Gastrocnemius medialis (tissue), 4 donors: ENCODE measurements around the gene ZCCHC14. TPM values are rescaled to one million over a fixed set of nuclear protein-coding genes. Genes with fewer than 3 reads are reported as not detected.
"Not testable (repeated sequence)": the region's sequence is repeated elsewhere in the genome, so short reads cannot be mapped to it uniquely, and the experiment has no call there.

Experiments
- ATAC-seq, 2 donors: fragments of 150-250 bp; one replicate each; pipeline ENCODE4 v1.9.1; 2016
- DNase-seq, 2 donors: peaks; one replicate each; pipeline ENCODE4 v3.0.0-alpha.2; 2019
- H3K27ac ChIP-seq, 4 donors: fragments of 200-600 bp; sonication (generic); 1 replicate in 1 of 4; 2 replicates in 3 of 4; pipeline ENCODE4 v1.5.1; 2016 to 2018; ENCODE audit warnings: mild to moderate bottlenecking in 2 of 4, moderate library complexity in 1 of 4
- H3K27me3 ChIP-seq, 3 donors: fragments of 200-600 bp; sonication (generic) in 2 of 3; 1 replicate in 1 of 3; 2 replicates in 2 of 3; pipeline versions ENCODE4 v1.5.1 to v1.6.0; 2016 to 2019; ENCODE audit warnings: mild to moderate bottlenecking in 1 of 3, moderate library complexity in 1 of 3
- H3K36me3 ChIP-seq, 2 donors: fragments of 200-600 bp; sonication (generic) in 1 of 2; one replicate each; pipeline ENCODE4 v1.5.1; 2017 to 2018
- H3K4me1 ChIP-seq, 2 donors: fragments of 200-600 bp; sonication (generic) in 1 of 2; one replicate each; pipeline ENCODE4 v1.5.1; 2016 to 2017; ENCODE audit warnings: mild to moderate bottlenecking in 2 of 2
- H3K4me3 ChIP-seq, 4 donors: fragments of 200-600 bp; sonication (generic) in 3 of 4; 1 replicate in 1 of 4; 2 replicates in 3 of 4; pipeline ENCODE4 v1.5.1; 2016 to 2019; ENCODE audit warnings: mild to moderate bottlenecking in 2 of 4
- H3K9me3 ChIP-seq, 3 donors: fragments of 200-600 bp; sonication (generic) in 2 of 3; 1 replicate in 1 of 3; 2 replicates in 2 of 3; pipeline ENCODE4 v1.5.1; 2016 to 2019
- CTCF ChIP-seq, 5 experiments: fragments of 450-650 bp in 3 of 5; fragments of 200-600 bp in 2 of 5; sonication (generic) in 2 of 5; IDR thresholded peaks in 4 of 5; conservative IDR thresholded peaks in 1 of 5; 1 replicate in 4 of 5; 2 replicates in 1 of 5; pipeline ENCODE4 v1.5.1; 2016 to 2019; ENCODE audit warnings: antibody characterized with exemption in 5 of 5, mild to moderate bottlenecking in 3 of 5, moderate library complexity in 3 of 5
- POLR2A ChIP-seq, 2 donors: fragments of 450-650 bp; IDR thresholded peaks; one replicate each; pipeline ENCODE4 v1.6.1; 2017; ENCODE audit warnings: antibody characterized with exemption in 2 of 2, mild to moderate bottlenecking in 2 of 2, moderate library complexity in 2 of 2
- in situ Hi-C, 4 donors: fragments of 200-750 bp; cut with MboI; loops; one replicate each; pipeline versions ENCODE4 v1.15.0 to v1.8.0; 2017; ENCODE audit warnings: low sequenced_read_pairs in 4 of 4
- intact Hi-C: fragments of 100-400 bp; cut with DNase I; formaldehyde crosslinking; loops from one replicate; pipeline ENCODE4 v1.15.1; 2023; ENCODE audit warnings: low total_unique reads
- total RNA-seq, 4 donors: library from RNA; depleted of rRNA; stranded (reverse); fragments of >200 nt; gene quantifications; one replicate each; pipeline versions ENCODE4 v1.1.0 to v1.2.3, GENCODE V29; 2016

The ZCCHC14 gene
- total RNA-seq, 4 donors from 2014 or later, result 8.9 to 10.7 (median 9.3) TPM

- ATAC-seq (no peak), DNase-seq (no peak)
- H3K36me3 ChIP-seq, result no peaks in the 10 kb centered on the region
- no peak for TF ChIP-seq POLR2A (IDR thresholded peaks at IDR 0.05)
- no peak for TF ChIP-seq CTCF (IDR thresholded peaks at IDR 0.05 in 4 of 5, conservative IDR thresholded peaks at IDR 0.05 in 1 of 5)
- H3K27me3 ChIP-seq, result no peaks in the 10 kb centered on the region
- intact Hi-C loops, result no loop called here
- no peaks in the 10 kb centered on the region for H3K9me3 ChIP-seq
- no peak overlapping the region for H3K4me3 ChIP-seq
- no peaks in the 10 kb centered on the region for H3K4me1 ChIP-seq
- in situ Hi-C loops, result no loop called here
- no peak overlapping the region for H3K27ac ChIP-seq
Observed at GRCh38 chr16:87507351-87508069, 14.7 kb upstream of the ZCCHC14 start.

- intact Hi-C loops, result no loop called here
- no peaks in the 10 kb centered on the region for H3K27me3 ChIP-seq
- ATAC-seq (no peak), DNase-seq (no peak)
- H3K9me3 ChIP-seq, result no peaks in the 10 kb centered on the region
- TF ChIP-seq POLR2A (IDR thresholded peaks at IDR 0.05) (no peak), CTCF (IDR thresholded peaks at IDR 0.05 in 4 of 5, conservative IDR thresholded peaks at IDR 0.05 in 1 of 5) (no peak)
- no peak overlapping the region for H3K4me3 ChIP-seq
- H3K4me1 ChIP-seq, result no peaks in the 10 kb centered on the region
- H3K27ac ChIP-seq, result no peak overlapping the region
- no peaks in the 10 kb centered on the region for H3K36me3 ChIP-seq
- in situ Hi-C loops, result no loop called here
Observed at GRCh38 chr16:87506423-87507350, 13.9 kb upstream of the ZCCHC14 start.

DNA sequence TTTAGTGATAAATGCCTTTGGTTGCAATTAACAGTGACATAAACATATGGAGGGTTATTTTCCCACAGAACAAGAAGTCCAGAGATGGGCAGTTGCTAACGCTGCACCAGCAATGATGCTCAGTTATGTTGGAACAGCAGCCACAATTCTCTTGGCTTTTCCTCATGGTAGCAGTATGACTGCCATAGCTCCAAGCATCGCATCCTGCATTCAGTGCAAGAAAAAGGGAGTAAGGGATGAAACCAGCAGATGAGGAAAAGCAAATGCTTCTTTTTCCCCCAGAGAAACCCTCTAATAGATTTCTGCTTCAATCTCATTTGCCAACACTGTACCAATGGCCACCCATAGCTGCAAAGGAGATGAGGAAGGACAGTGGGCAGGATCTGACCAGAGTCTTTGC lies 13.0 kb upstream of the ZCCHC14 start:
- ATAC-seq (no peak), DNase-seq (no peak)
- H3K9me3 ChIP-seq, result no peaks in the 10 kb centered on the region
- no peak overlapping the region for H3K27ac ChIP-seq
- no peak for TF ChIP-seq CTCF (IDR thresholded peaks at IDR 0.05 in 4 of 5, conservative IDR thresholded peaks at IDR 0.05 in 1 of 5)
- no peak for TF ChIP-seq POLR2A (IDR thresholded peaks at IDR 0.05)
- H3K27me3 ChIP-seq, result no peaks in the 10 kb centered on the region
- H3K4me3 ChIP-seq, result no peak overlapping the region
- no peaks in the 10 kb centered on the region for H3K36me3 ChIP-seq
- H3K4me1 ChIP-seq, result no peaks in the 10 kb centered on the region
- intact Hi-C loops (no loop called here), in situ Hi-C loops (no loop called here)

GRCh38 chr16:87503232-87503937 lies 10.6 kb upstream of the ZCCHC14 start:
- ATAC-seq, in situ Hi-C loops, DNase-seq: not testable (repeated sequence)

More at GRCh38 chr16:87503232-87503937, 10.6 kb upstream of the ZCCHC14 start:
- H3K27me3 ChIP-seq, H3K36me3 ChIP-seq, H3K4me3 ChIP-seq, intact Hi-C loops, H3K27ac ChIP-seq, H3K9me3 ChIP-seq, H3K4me1 ChIP-seq: not testable (repeated sequence)
